Loucy (cell line): ENCODE results near the gene VSTM2B.

Experiments used
- EZH2phosphoT487 ChIP-seq: fragments of 200-600 bp; IDR thresholded peaks from 2 replicates; pipeline ENCODE4 v1.6.1; 2018; ENCODE audit warnings: antibody characterized with exemption, mild to moderate bottlenecking, moderate library complexity, borderline replicate concordance
- TF ChIP-seq, protein P1 (sequence below): fragments of 200-600 bp; sonication (generic); conservative IDR thresholded peaks from 2 replicates; pipeline ENCODE4 v1.5.1; 2014; ENCODE audit warnings: mild to moderate bottlenecking, antibody characterized with exemption, low read length

DNA sequence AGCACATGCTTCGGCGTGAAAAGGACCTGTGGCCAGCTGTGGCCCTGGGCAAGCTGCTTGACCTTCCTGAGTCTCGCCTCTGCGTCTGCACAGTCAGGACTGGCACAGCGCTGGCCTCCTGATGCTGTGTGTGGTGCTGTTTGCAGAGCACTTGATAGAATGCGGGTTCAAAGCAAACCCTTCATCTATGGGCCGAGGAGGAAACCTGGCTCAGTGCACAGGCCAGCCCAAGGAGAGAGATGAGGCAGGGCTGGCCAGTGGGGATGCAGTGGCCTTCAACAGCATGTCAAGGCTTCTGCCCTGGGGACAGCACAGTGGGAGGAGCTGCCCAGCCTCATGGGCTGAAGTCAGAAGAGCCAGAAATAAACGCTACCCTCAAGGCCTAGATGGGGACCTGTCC lies 21.3 kb upstream of the VSTM2B start:
- TF ChIP-seq, protein P1, sequence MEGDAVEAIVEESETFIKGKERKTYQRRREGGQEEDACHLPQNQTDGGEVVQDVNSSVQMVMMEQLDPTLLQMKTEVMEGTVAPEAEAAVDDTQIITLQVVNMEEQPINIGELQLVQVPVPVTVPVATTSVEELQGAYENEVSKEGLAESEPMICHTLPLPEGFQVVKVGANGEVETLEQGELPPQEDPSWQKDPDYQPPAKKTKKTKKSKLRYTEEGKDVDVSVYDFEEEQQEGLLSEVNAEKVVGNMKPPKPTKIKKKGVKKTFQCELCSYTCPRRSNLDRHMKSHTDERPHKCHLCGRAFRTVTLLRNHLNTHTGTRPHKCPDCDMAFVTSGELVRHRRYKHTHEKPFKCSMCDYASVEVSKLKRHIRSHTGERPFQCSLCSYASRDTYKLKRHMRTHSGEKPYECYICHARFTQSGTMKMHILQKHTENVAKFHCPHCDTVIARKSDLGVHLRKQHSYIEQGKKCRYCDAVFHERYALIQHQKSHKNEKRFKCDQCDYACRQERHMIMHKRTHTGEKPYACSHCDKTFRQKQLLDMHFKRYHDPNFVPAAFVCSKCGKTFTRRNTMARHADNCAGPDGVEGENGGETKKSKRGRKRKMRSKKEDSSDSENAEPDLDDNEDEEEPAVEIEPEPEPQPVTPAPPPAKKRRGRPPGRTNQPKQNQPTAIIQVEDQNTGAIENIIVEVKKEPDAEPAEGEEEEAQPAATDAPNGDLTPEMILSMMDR = no peak
- no peak for TF ChIP-seq EZH2phosphoT487
